Liver (tissue), 9 donors: ENCODE results near the gene KCNQ5. TPM values are rescaled to one million over a fixed set of nuclear protein-coding genes. Genes with fewer than 3 reads are reported as not detected.
A peak's percentile ranks its signal among the peaks of the same experiment; 100 is the strongest.
"Not testable (repeated sequence)": the region's sequence is repeated elsewhere in the genome, so short reads cannot be mapped to it uniquely, and the experiment has no call there.

Experiments
- DNase-seq: peaks from one replicate; pipeline ENCODE4 v3.0.0-alpha.2; 2017; ENCODE audit warnings: low spot score
- H3K27ac ChIP-seq, 2 donors: one replicate each; pipeline ENCODE4 v1.7.0; 2013; ENCODE audit warnings: inconsistent platforms in 2 of 2, low read length in 2 of 2, control low read depth in 1 of 2, low read depth in 1 of 2, mild to moderate bottlenecking in 1 of 2
- H3K27me3 ChIP-seq, 4 donors: one replicate each; pipeline versions ENCODE4 v1.6.1 to v1.7.0; 2013; ENCODE audit warnings: low read length in 3 of 4, inconsistent platforms in 1 of 4, mild to moderate bottlenecking in 1 of 4, moderate library complexity in 1 of 4; ENCODE audit not compliant: control insufficient read depth in 4 of 4, insufficient read depth in 4 of 4
- H3K36me3 ChIP-seq, 4 donors: one replicate each; pipeline versions ENCODE4 v1.6.1 to v1.7.0; 2013; ENCODE audit warnings: low read length in 3 of 4, mild to moderate bottlenecking in 3 of 4, low read depth in 1 of 4, moderate library complexity in 1 of 4; ENCODE audit not compliant: control insufficient read depth in 4 of 4, insufficient read depth in 3 of 4
- H3K4me1 ChIP-seq, 4 donors: one replicate each; pipeline versions ENCODE4 v1.6.1 to v1.7.0; 2013; ENCODE audit warnings: low read length in 3 of 4, mild to moderate bottlenecking in 3 of 4, moderate library complexity in 1 of 4; ENCODE audit not compliant: control insufficient read depth in 4 of 4, insufficient read depth in 4 of 4
- H3K4me3 ChIP-seq, 3 donors: one replicate each; pipeline versions ENCODE4 v1.6.1 to v1.7.0; 2013; ENCODE audit warnings: low read length in 3 of 3, control low read depth in 1 of 3, low read depth in 1 of 3, mild to moderate bottlenecking in 1 of 3
- H3K9ac ChIP-seq, 2 donors: one replicate each; pipeline ENCODE4 v1.7.0; 2013; ENCODE audit warnings: low read length in 2 of 2, mild to moderate bottlenecking in 2 of 2, moderate library complexity in 2 of 2, control low read depth in 1 of 2, low read depth in 1 of 2
- H3K9me3 ChIP-seq, 4 donors: one replicate each; pipeline versions ENCODE4 v1.6.1 to v1.7.0; 2013; ENCODE audit warnings: low read length in 3 of 4; ENCODE audit not compliant: control insufficient read depth in 4 of 4
- ATF3 ChIP-seq: IDR thresholded peaks from 2 replicates; pipeline ENCODE4 v1.6.1; 2016; ENCODE audit warnings: antibody characterized with exemption
- CTCF ChIP-seq: fragments of 150-350 bp; IDR thresholded peaks from 2 replicates; pipeline ENCODE4 v1.5.1; 2017; ENCODE audit warnings: improper control_type of control experiment, low read depth, low read length; ENCODE audit not compliant: missing input control
- EGR1 ChIP-seq, 2 donors: IDR thresholded peaks; 2 replicates each; pipeline ENCODE4 v1.6.1; 2016 to 2018; ENCODE audit warnings: antibody characterized with exemption in 2 of 2, low read depth in 2 of 2
- FOXA1 ChIP-seq: IDR thresholded peaks from 2 replicates; pipeline ENCODE4 v1.6.1; 2016; ENCODE audit warnings: antibody characterized with exemption
- FOXA2 ChIP-seq: IDR thresholded peaks from 2 replicates; pipeline ENCODE4 v1.6.1; 2016; ENCODE audit warnings: antibody characterized with exemption
- GABPA ChIP-seq, 2 donors: IDR thresholded peaks in 1 of 2; conservative IDR thresholded peaks in 1 of 2; 2 replicates each; pipeline ENCODE4 v1.6.1; 2016; ENCODE audit warnings: antibody characterized with exemption in 2 of 2, mild to moderate bottlenecking in 1 of 2, moderate library complexity in 1 of 2
- HNF4A ChIP-seq, 2 donors: conservative IDR thresholded peaks; 2 replicates each; pipeline ENCODE4 v1.6.1; 2016; ENCODE audit warnings: antibody characterized with exemption in 2 of 2, mild to moderate bottlenecking in 2 of 2
- HNF4G ChIP-seq: IDR thresholded peaks from 2 replicates; pipeline ENCODE4 v1.6.1; 2016; ENCODE audit warnings: antibody characterized with exemption
- JUND ChIP-seq, 2 donors: IDR thresholded peaks; 2 replicates each; pipeline ENCODE4 v1.6.1; 2016; ENCODE audit warnings: antibody characterized with exemption in 2 of 2
- MAX ChIP-seq: IDR thresholded peaks from 2 replicates; pipeline ENCODE4 v1.6.1; 2016; ENCODE audit warnings: antibody characterized with exemption
- NR2F2 ChIP-seq: IDR thresholded peaks from 2 replicates; pipeline ENCODE4 v1.6.1; 2016; ENCODE audit warnings: antibody characterized with exemption
- RAD21 ChIP-seq, 2 donors: IDR thresholded peaks; 2 replicates each; pipeline ENCODE4 v1.6.1; 2016; ENCODE audit warnings: antibody characterized with exemption in 2 of 2, mild to moderate bottlenecking in 2 of 2
- REST ChIP-seq: IDR thresholded peaks from 2 replicates; pipeline ENCODE4 v1.6.1; 2016; ENCODE audit warnings: antibody characterized with exemption, mild to moderate bottlenecking
- RXRA ChIP-seq, 2 donors: IDR thresholded peaks; 2 replicates each; pipeline ENCODE4 v1.6.1; 2017 to 2018; ENCODE audit warnings: antibody characterized with exemption in 2 of 2, mild to moderate bottlenecking in 1 of 2
- SP1 ChIP-seq: IDR thresholded peaks from 2 replicates; pipeline ENCODE4 v1.6.1; 2018; ENCODE audit warnings: antibody characterized with exemption, mild to moderate bottlenecking
- TAF1 ChIP-seq: conservative IDR thresholded peaks from 2 replicates; pipeline ENCODE4 v1.6.1; 2016; ENCODE audit warnings: antibody characterized with exemption, mild to moderate bottlenecking
- WGBS: extraction: QIAGEN DNeasy Blood & Tissue Kit; methylation state at CpG from one replicate; pipeline ENCODE4 v1.1.7; 2013; 5-methylcytosine and 5-hydroxymethylcytosine counted together
- polyA plus RNA-seq, 2 donors: library from polyadenylated mRNA; stranded (reverse) in 1 of 2; unstranded in 1 of 2; fragments of 200-250 nt in 1 of 2; fragments of >200 nt in 1 of 2; fragmentation: Nextera tagmentation in 1 of 2; extraction: Ambion mirVana in 1 of 2; gene quantifications; one replicate each; pipeline versions ENCODE4 v1.2.1 to v1.2.3, GENCODE V29; 2013 to 2015
- total RNA-seq, 2 donors: library from RNA; depleted of rRNA; stranded (reverse); fragments of >200 nt; gene quantifications; one replicate each; pipeline ENCODE4 v1.2.3, GENCODE V29; 2014
- donor health status: healthy.
- donor health status: healthy.
- donor health status: healthy.
- donor health status: healthy.
- donor health status: healthy.

Gene KCNQ5
- total and polyA plus RNA-seq, 4 donors: 0.02 to 1.1 (median 0.15) TPM

DNA sequence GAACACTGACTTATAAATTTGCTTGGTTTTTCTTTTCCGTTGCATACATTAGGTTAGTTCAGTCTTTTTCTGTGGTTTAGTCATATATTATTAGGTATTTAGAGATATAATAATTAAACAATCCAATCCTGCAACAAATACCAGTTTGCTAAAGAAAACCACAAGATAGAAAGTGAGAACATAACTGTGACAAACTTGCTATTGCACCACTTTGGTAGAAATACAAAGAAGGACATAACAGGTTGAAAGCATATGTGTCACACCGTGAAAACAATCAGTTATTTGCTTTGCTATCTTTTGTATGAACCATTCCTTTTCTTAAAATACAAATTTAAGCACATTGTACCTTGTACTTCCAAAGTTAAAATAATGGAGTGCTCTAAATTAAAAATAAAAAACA, 42.0 kb upstream of the KCNQ5 start (continued):
- TF ChIP-seq CTCF (no peak), EGR1 (IDR thresholded peaks at IDR 0.05; ENCODE audit: low read depth in 2 of 2) (no peak), HNF4G (no peak), RXRA (IDR thresholded peaks at IDR 0.05) (no peak), SP1 (no peak), MAX (no peak), RAD21 (IDR thresholded peaks at IDR 0.05) (no peak), TAF1 (no peak), FOXA1 (no peak), ATF3 (no peak)

DNA sequence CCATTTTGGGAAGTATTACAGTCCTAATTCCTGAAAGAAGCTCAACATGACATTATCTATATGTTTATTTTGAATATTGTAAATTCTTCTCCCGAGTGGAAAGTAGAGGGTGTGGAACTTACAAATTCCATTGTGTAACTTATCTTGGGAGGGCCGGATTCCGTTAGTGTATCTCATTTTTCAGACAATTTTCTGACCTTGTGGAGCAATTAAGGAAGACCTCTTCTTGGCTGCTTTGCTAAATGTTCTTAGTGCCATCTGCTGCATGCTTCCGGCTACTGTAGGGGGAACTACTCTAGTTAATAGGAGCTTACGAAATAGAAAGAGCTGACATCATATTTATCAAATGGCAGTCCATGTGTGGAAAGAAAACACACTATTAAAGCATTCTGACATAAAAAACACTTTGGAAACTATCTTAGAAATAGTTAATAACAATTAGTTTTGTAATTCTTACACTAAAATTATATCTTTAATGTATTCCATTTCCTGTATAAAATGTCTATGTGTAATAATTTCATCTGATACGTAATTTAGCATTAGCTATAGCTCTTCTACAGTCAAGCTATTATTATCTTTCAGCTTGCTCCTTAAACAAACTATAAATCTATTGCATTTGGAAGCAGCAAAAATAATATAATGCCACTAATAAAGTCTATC, 41.5 kb upstream of the KCNQ5 start:
- H3K27ac ChIP-seq: no peak overlapping the region
- WGBS: 22% methylated on average over 6 of the region's 6 CpGs
- H3K4me1 ChIP-seq: no peaks in the 10 kb centered on the region
- no peaks in the 10 kb centered on the region for H3K27me3 ChIP-seq
- H3K9me3 ChIP-seq: no peaks in the 10 kb centered on the region
- H3K4me3 ChIP-seq: no peak overlapping the region
- peak; percentile 22 to 48 for TF ChIP-seq RAD21 (IDR thresholded peaks at IDR 0.05)
- peak; percentile 30 for TF ChIP-seq CTCF
- TF ChIP-seq NR2F2: no peak
- no peak overlapping the region for H3K9ac ChIP-seq
- H3K36me3 ChIP-seq: no peaks in the 10 kb centered on the region
- no peak for DNase-seq

GRCh38 chr6:72580950-72581349, 40.9 kb upstream of the KCNQ5 start:
- not testable (repeated sequence) for H3K27ac ChIP-seq, H3K9me3 ChIP-seq, H3K9ac ChIP-seq, H3K27me3 ChIP-seq, H3K36me3 ChIP-seq, DNase-seq, H3K4me3 ChIP-seq, H3K4me1 ChIP-seq
- 76% methylated on average over 2 of the region's 2 CpGs for WGBS

GRCh38 chr6:72588155-72588554, 33.7 kb upstream of the KCNQ5 start:
- no peak overlapping the region for H3K9ac ChIP-seq
- H3K4me1 ChIP-seq: no peaks in the 10 kb centered on the region
- H3K4me3 ChIP-seq: no peak overlapping the region
- H3K27ac ChIP-seq: no peak overlapping the region
- H3K9me3 ChIP-seq: no peaks in the 10 kb centered on the region
- no peaks in the 10 kb centered on the region for H3K27me3 ChIP-seq
- no peak for DNase-seq
- 83% methylated on average over 7 of the region's 7 CpGs for WGBS
- no peaks in the 10 kb centered on the region for H3K36me3 ChIP-seq
- TF ChIP-seq FOXA2 (no peak), GABPA (IDR thresholded peaks at IDR 0.05 in 1 of 2, conservative IDR thresholded peaks at IDR 0.05 in 1 of 2) (no peak), SP1 (no peak), JUND (IDR thresholded peaks at IDR 0.05) (no peak), REST (no peak), ATF3 (no peak), HNF4A (conservative IDR thresholded peaks at IDR 0.05) (no peak)
